Activated naive CD8-positive, alpha-beta T cell treated with anti-CD3 and anti-CD28 coated beads, Interleukin-2, amount 10 ng/mL, durations not matched to agents 7 days and 5 days (primary cell): Measurements from ENCODE around the gene RANBP9. TPM values are rescaled to one million over a fixed set of nuclear protein-coding genes. Genes with fewer than 3 reads are reported as not detected.

Experiments
- ATAC-seq: fragments of 150-1000 bp; cut with Tn5 transposase; one replicate; pipeline ENCODE4 v1.10.0; 2021; ENCODE audit warnings: low read depth, moderate library complexity
- POLR2A ChIA-PET: fragments of 350-600 bp; sonication (Branson Sonifier 250); formaldehyde crosslinking; loops from one replicate; lab custom pipeline; 2021; ENCODE audit warnings: antibody characterized with exemption; lab: Charles Lee
- DNase-seq: peaks from one replicate; pipeline ENCODE4 v3.0.0; 2021
- H3K27ac Mint-ChIP-seq: one replicate; pipeline ENCODE4 v1.8.0; 2022; ENCODE audit warnings: mild to moderate bottlenecking, mixed read lengths
- H3K27me3 Mint-ChIP-seq: one replicate; pipeline ENCODE4 v1.8.0; 2022; ENCODE audit warnings: mild to moderate bottlenecking, moderate library complexity, mixed read lengths
- H3K36me3 Mint-ChIP-seq: one replicate; pipeline ENCODE4 v1.8.0; 2021; ENCODE audit warnings: mild to moderate bottlenecking, mixed read lengths
- H3K4me1 Mint-ChIP-seq: one replicate; pipeline ENCODE4 v1.8.0; 2021; ENCODE audit warnings: mixed read lengths
- H3K4me3 Mint-ChIP-seq: one replicate; pipeline ENCODE4 v1.8.0; 2022; ENCODE audit warnings: mild to moderate bottlenecking, moderate library complexity, mixed read lengths
- H3K9me3 Mint-ChIP-seq: one replicate; pipeline ENCODE4 v1.8.0; 2021; ENCODE audit warnings: mixed read lengths
- total RNA-seq, 2 experiments: library from RNA; stranded (reverse); gene quantifications; one replicate each; pipeline ENCODE4 v1.2.3, GENCODE V29; 2021

The RANBP9 gene
- total RNA-seq, 2 experiments from 2014 or later = 55.3 to 56.3 TPM

GRCh38 chr6:13702809-13703302 is 8.8 kb downstream of the RANBP9 start:
- H3K27me3 Mint-ChIP-seq = no peaks in the 10 kb centered on the region
- H3K4me1 Mint-ChIP-seq = peaks cover 22% of the 10 kb centered on the region
- H3K4me3 Mint-ChIP-seq = no peak overlapping the region
- no peaks in the 10 kb centered on the region for H3K9me3 Mint-ChIP-seq
- DNase-seq (no peak), ATAC-seq (no peak)
- POLR2A ChIA-PET = interaction anchor here (1.4 kb wide), 1 partner anchor 88 kb away, joined by 4 read pairs; the partner anchor contains the start of gene NOL7
- no peak overlapping the region for H3K27ac Mint-ChIP-seq
- H3K36me3 Mint-ChIP-seq = peaks cover 21% of the 10 kb centered on the region

GRCh38 chr6:13700232-13700631 is 11.4 kb downstream of the RANBP9 start:
- DNase-seq (no peak), ATAC-seq (no peak)
- H3K27me3 Mint-ChIP-seq = no peaks in the 10 kb centered on the region
- peaks cover 37% of the 10 kb centered on the region for H3K4me1 Mint-ChIP-seq
- peaks cover 24% of the 10 kb centered on the region for H3K36me3 Mint-ChIP-seq
- no peak overlapping the region for H3K4me3 Mint-ChIP-seq
- POLR2A ChIA-PET = interaction anchor here (1.5 kb wide), 1 partner anchor 85 kb away, joined by 3 read pairs; the partner anchor contains the start of gene NOL7
- no peaks in the 10 kb centered on the region for H3K9me3 Mint-ChIP-seq
- H3K27ac Mint-ChIP-seq = no peak overlapping the region

GRCh38 chr6:13698715-13699114 is 12.9 kb downstream of the RANBP9 start:
- Mint-ChIP-seq H3K27ac (no peak overlapping the region), H3K36me3 (peaks cover 32% of the 10 kb centered on the region), H3K27me3 (no peaks in the 10 kb centered on the region), H3K4me1 (peaks cover 43% of the 10 kb centered on the region), H3K4me3 (no peak overlapping the region), H3K9me3 (no peaks in the 10 kb centered on the region)
- DNase-seq (no peak), ATAC-seq (no peak)
- POLR2A ChIA-PET = no interaction called here

GRCh38 chr6:13697857-13698256 is 13.8 kb downstream of the RANBP9 start:
- H3K27me3 Mint-ChIP-seq = no peaks in the 10 kb centered on the region
- no peaks in the 10 kb centered on the region for H3K9me3 Mint-ChIP-seq
- H3K27ac Mint-ChIP-seq = no peak overlapping the region
- H3K4me3 Mint-ChIP-seq = peak overlapping the region; percentile 3
- peaks cover 34% of the 10 kb centered on the region for H3K36me3 Mint-ChIP-seq
- no peak for DNase-seq
- POLR2A ChIA-PET = interaction anchor here (0.6 to 1.2 kb wide), 2 partner anchors 14 to 84 kb away, joined by 3 to 4 read pairs; partner anchors contain the start of gene RANBP9
- H3K4me1 Mint-ChIP-seq = peaks cover 43% of the 10 kb centered on the region
- ATAC-seq = no peak

GRCh38 chr6:13696226-13696625 is 15.4 kb downstream of the RANBP9 start:
- peaks cover 34% of the 10 kb centered on the region for H3K36me3 Mint-ChIP-seq
- no peaks in the 10 kb centered on the region for H3K27me3 Mint-ChIP-seq
- peaks cover 40% of the 10 kb centered on the region for H3K4me1 Mint-ChIP-seq
- DNase-seq (no peak), ATAC-seq (no peak)
- POLR2A ChIA-PET = interaction anchor here (0.8 to 2.4 kb wide), 3 partner anchors 15 to 368 kb away, joined by 3 to 13 read pairs (median 9); partner anchors contain the start of genes NOL7, RANBP9 and TBC1D7
- H3K4me3 Mint-ChIP-seq = no peak overlapping the region
- H3K9me3 Mint-ChIP-seq = no peaks in the 10 kb centered on the region
- H3K27ac Mint-ChIP-seq = no peak overlapping the region

- peak; percentile 26 for ATAC-seq
- peak overlapping the region; percentile 72 for H3K27ac Mint-ChIP-seq
- H3K27me3 Mint-ChIP-seq = no peaks in the 10 kb centered on the region
- H3K36me3 Mint-ChIP-seq = peaks cover 33% of the 10 kb centered on the region
- peak overlapping the region; percentile 54 for H3K4me3 Mint-ChIP-seq
- H3K9me3 Mint-ChIP-seq = no peaks in the 10 kb centered on the region
- H3K4me1 Mint-ChIP-seq = peaks cover 38% of the 10 kb centered on the region
- no peak for DNase-seq
- POLR2A ChIA-PET = interaction anchor here (0.8 to 2.4 kb wide), 6 partner anchors 9 to 367 kb away, joined by 3 to 13 read pairs (median 8); partner anchors contain the start of genes NOL7, RANBP9 and TBC1D7
Observed at GRCh38 chr6:13695252-13695651, 16.4 kb downstream of the RANBP9 start.

- DNase-seq = no peak
- Mint-ChIP-seq H3K36me3 (peaks cover 36% of the 10 kb centered on the region), H3K27me3 (no peaks in the 10 kb centered on the region), H3K27ac (no peak overlapping the region), H3K4me1 (peaks cover 40% of the 10 kb centered on the region), H3K4me3 (no peak overlapping the region), H3K9me3 (peaks cover 2% of the 10 kb centered on the region)
- ATAC-seq = no peak
- POLR2A ChIA-PET = interaction anchor here (1.1 to 2.4 kb wide), 4 partner anchors 10 to 79 kb away, joined by 3 to 13 read pairs (median 8); partner anchors contain the start of genes NOL7 and RANBP9
Observed at GRCh38 chr6:13694562-13694961, 17.1 kb downstream of the RANBP9 start.

GRCh38 chr6:13689511-13690256 is 22.0 kb downstream of the RANBP9 start:
- peaks cover 39% of the 10 kb centered on the region for H3K36me3 Mint-ChIP-seq
- no peak for DNase-seq
- POLR2A ChIA-PET = interaction anchor here (1.2 kb wide), 1 partner anchor 22 kb away, joined by 3 read pairs; the partner anchor contains the start of gene RANBP9
- no peak for ATAC-seq
- H3K4me3 Mint-ChIP-seq = no peak overlapping the region
- peaks cover 42% of the 10 kb centered on the region for H3K4me1 Mint-ChIP-seq
- H3K27me3 Mint-ChIP-seq = no peaks in the 10 kb centered on the region
- peak overlapping the region; percentile 9 for H3K27ac Mint-ChIP-seq
- H3K9me3 Mint-ChIP-seq = peaks cover 2% of the 10 kb centered on the region

GRCh38 chr6:13688692-13689196 is 22.9 kb downstream of the RANBP9 start:
- DNase-seq = no peak
- H3K36me3 Mint-ChIP-seq = peaks cover 36% of the 10 kb centered on the region
- ATAC-seq = no peak
- peaks cover 2% of the 10 kb centered on the region for H3K9me3 Mint-ChIP-seq
- H3K4me3 Mint-ChIP-seq = no peak overlapping the region
- H3K27me3 Mint-ChIP-seq = no peaks in the 10 kb centered on the region
- H3K4me1 Mint-ChIP-seq = peaks cover 46% of the 10 kb centered on the region
- H3K27ac Mint-ChIP-seq = peak overlapping the region; percentile 32
- POLR2A ChIA-PET = no interaction called here

- no peaks in the 10 kb centered on the region for H3K27me3 Mint-ChIP-seq
- peak; percentile 60 for ATAC-seq
- peaks cover 2% of the 10 kb centered on the region for H3K9me3 Mint-ChIP-seq
- peak overlapping the region; percentile 12 for H3K4me3 Mint-ChIP-seq
- POLR2A ChIA-PET = interaction anchor here (0.7 to 1.0 kb wide), 2 partner anchors 22 to 24 kb away, joined by 4 read pairs; partner anchors contain the start of gene RANBP9
- peak overlapping the region; percentile 76 for H3K27ac Mint-ChIP-seq
- peaks cover 36% of the 10 kb centered on the region for H3K36me3 Mint-ChIP-seq
- H3K4me1 Mint-ChIP-seq = peaks cover 48% of the 10 kb centered on the region
- DNase-seq = no peak
Observed at GRCh38 chr6:13687917-13688351, 23.7 kb downstream of the RANBP9 start.

- H3K4me1 Mint-ChIP-seq = peaks cover 55% of the 10 kb centered on the region
- POLR2A ChIA-PET = no interaction called here
- no peak for ATAC-seq
- H3K27ac Mint-ChIP-seq = no peak overlapping the region
- H3K36me3 Mint-ChIP-seq = peaks cover 36% of the 10 kb centered on the region
- H3K9me3 Mint-ChIP-seq = peaks cover 3% of the 10 kb centered on the region
- DNase-seq = no peak
- no peaks in the 10 kb centered on the region for H3K27me3 Mint-ChIP-seq
- H3K4me3 Mint-ChIP-seq = no peak overlapping the region
Observed at GRCh38 chr6:13684855-13685254, 26.8 kb downstream of the RANBP9 start.

GRCh38 chr6:13683038-13683437 is 28.6 kb downstream of the RANBP9 start:
- Mint-ChIP-seq H3K9me3 (peaks cover 1% of the 10 kb centered on the region), H3K27me3 (no peaks in the 10 kb centered on the region), H3K36me3 (peaks cover 37% of the 10 kb centered on the region)

GRCh38 chr6:13682346-13682745 is 29.3 kb downstream of the RANBP9 start:
- Mint-ChIP-seq H3K27ac (peak overlapping the region; percentile 97), H3K4me3 (peak overlapping the region; percentile 37), H3K4me1 (peaks cover 34% of the 10 kb centered on the region), H3K36me3 (peaks cover 33% of the 10 kb centered on the region), H3K27me3 (no peaks in the 10 kb centered on the region), H3K9me3 (peaks cover 1% of the 10 kb centered on the region)
- no peak for DNase-seq
- POLR2A ChIA-PET = no interaction called here
- no peak for ATAC-seq

More at GRCh38 chr6:13683038-13683437, 28.6 kb downstream of the RANBP9 start:
- H3K27ac Mint-ChIP-seq = peak overlapping the region; percentile 97
- H3K4me3 Mint-ChIP-seq = no peak overlapping the region
- POLR2A ChIA-PET = no interaction called here
- DNase-seq (no peak), ATAC-seq (no peak)
- peaks cover 41% of the 10 kb centered on the region for H3K4me1 Mint-ChIP-seq
